Gastrocnemius medialis (tissue), 4 donors: ENCODE results near the gene C5AR1. TPM values are rescaled to one million over a fixed set of nuclear protein-coding genes. Genes with fewer than 3 reads are reported as not detected.

Experiments used
- ATAC-seq, 2 donors: fragments of 150-250 bp; one replicate each; pipeline ENCODE4 v1.9.1; 2016
- DNase-seq, 2 donors: peaks; one replicate each; pipeline ENCODE4 v3.0.0-alpha.2; 2019
- H3K27ac ChIP-seq, 4 donors: fragments of 200-600 bp; sonication (generic); 1 replicate in 1 of 4; 2 replicates in 3 of 4; pipeline ENCODE4 v1.5.1; 2016 to 2018; ENCODE audit warnings: mild to moderate bottlenecking in 2 of 4, moderate library complexity in 1 of 4
- H3K27me3 ChIP-seq, 3 donors: fragments of 200-600 bp; sonication (generic) in 2 of 3; 1 replicate in 1 of 3; 2 replicates in 2 of 3; pipeline versions ENCODE4 v1.5.1 to v1.6.0; 2016 to 2019; ENCODE audit warnings: mild to moderate bottlenecking in 1 of 3, moderate library complexity in 1 of 3
- H3K36me3 ChIP-seq, 2 donors: fragments of 200-600 bp; sonication (generic) in 1 of 2; one replicate each; pipeline ENCODE4 v1.5.1; 2017 to 2018
- H3K4me1 ChIP-seq, 2 donors: fragments of 200-600 bp; sonication (generic) in 1 of 2; one replicate each; pipeline ENCODE4 v1.5.1; 2016 to 2017; ENCODE audit warnings: mild to moderate bottlenecking in 2 of 2
- H3K4me3 ChIP-seq, 4 donors: fragments of 200-600 bp; sonication (generic) in 3 of 4; 1 replicate in 1 of 4; 2 replicates in 3 of 4; pipeline ENCODE4 v1.5.1; 2016 to 2019; ENCODE audit warnings: mild to moderate bottlenecking in 2 of 4
- H3K9me3 ChIP-seq, 3 donors: fragments of 200-600 bp; sonication (generic) in 2 of 3; 1 replicate in 1 of 3; 2 replicates in 2 of 3; pipeline ENCODE4 v1.5.1; 2016 to 2019
- POLR2A ChIP-seq, 2 donors: fragments of 450-650 bp; IDR thresholded peaks; one replicate each; pipeline ENCODE4 v1.6.1; 2017; ENCODE audit warnings: antibody characterized with exemption in 2 of 2, mild to moderate bottlenecking in 2 of 2, moderate library complexity in 2 of 2
- in situ Hi-C, 4 donors: fragments of 200-750 bp; cut with MboI; loops; one replicate each; pipeline versions ENCODE4 v1.15.0 to v1.8.0; 2017; ENCODE audit warnings: low sequenced_read_pairs in 4 of 4
- intact Hi-C: fragments of 100-400 bp; cut with DNase I; formaldehyde crosslinking; loops from one replicate; pipeline ENCODE4 v1.15.1; 2023; ENCODE audit warnings: low total_unique reads
- total RNA-seq, 4 donors: library from RNA; depleted of rRNA; stranded (reverse); fragments of >200 nt; gene quantifications; one replicate each; pipeline versions ENCODE4 v1.1.0 to v1.2.3, GENCODE V29; 2016
- TF ChIP-seq, protein P1 (sequence below), 5 experiments: fragments of 450-650 bp in 3 of 5; fragments of 200-600 bp in 2 of 5; sonication (generic) in 2 of 5; IDR thresholded peaks in 4 of 5; conservative IDR thresholded peaks in 1 of 5; 1 replicate in 4 of 5; 2 replicates in 1 of 5; pipeline ENCODE4 v1.5.1; 2016 to 2019; ENCODE audit warnings: antibody characterized with exemption in 5 of 5, mild to moderate bottlenecking in 3 of 5, moderate library complexity in 3 of 5

Gene C5AR1
- total RNA-seq, 4 donors from 2014 or later = 0.27 to 3.7 (median 2.1) TPM

GRCh38 chr19:47356900-47357299 is 47.2 kb downstream of the C5AR1 start:
- no peak for TF ChIP-seq POLR2A (IDR thresholded peaks at IDR 0.05)
- TF ChIP-seq, protein P1, sequence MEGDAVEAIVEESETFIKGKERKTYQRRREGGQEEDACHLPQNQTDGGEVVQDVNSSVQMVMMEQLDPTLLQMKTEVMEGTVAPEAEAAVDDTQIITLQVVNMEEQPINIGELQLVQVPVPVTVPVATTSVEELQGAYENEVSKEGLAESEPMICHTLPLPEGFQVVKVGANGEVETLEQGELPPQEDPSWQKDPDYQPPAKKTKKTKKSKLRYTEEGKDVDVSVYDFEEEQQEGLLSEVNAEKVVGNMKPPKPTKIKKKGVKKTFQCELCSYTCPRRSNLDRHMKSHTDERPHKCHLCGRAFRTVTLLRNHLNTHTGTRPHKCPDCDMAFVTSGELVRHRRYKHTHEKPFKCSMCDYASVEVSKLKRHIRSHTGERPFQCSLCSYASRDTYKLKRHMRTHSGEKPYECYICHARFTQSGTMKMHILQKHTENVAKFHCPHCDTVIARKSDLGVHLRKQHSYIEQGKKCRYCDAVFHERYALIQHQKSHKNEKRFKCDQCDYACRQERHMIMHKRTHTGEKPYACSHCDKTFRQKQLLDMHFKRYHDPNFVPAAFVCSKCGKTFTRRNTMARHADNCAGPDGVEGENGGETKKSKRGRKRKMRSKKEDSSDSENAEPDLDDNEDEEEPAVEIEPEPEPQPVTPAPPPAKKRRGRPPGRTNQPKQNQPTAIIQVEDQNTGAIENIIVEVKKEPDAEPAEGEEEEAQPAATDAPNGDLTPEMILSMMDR (IDR thresholded peaks at IDR 0.05 in 4 of 5, conservative IDR thresholded peaks at IDR 0.05 in 1 of 5) = no peak
- Histone ChIP-seq H3K4me3 (no peak overlapping the region), H3K27ac (no peak overlapping the region), H3K27me3 (no peaks in the 10 kb centered on the region), H3K9me3 (no peaks in the 10 kb centered on the region), H3K4me1 (peaks cover 0 to under 1% of the 10 kb centered on the region in 2 donors), H3K36me3 (peaks cover 0 to 94% of the 10 kb centered on the region in 2 donors)
- DNase-seq (no peak), ATAC-seq (no peak)
- intact Hi-C loops (no loop called here), in situ Hi-C loops (no loop called here)

DNA sequence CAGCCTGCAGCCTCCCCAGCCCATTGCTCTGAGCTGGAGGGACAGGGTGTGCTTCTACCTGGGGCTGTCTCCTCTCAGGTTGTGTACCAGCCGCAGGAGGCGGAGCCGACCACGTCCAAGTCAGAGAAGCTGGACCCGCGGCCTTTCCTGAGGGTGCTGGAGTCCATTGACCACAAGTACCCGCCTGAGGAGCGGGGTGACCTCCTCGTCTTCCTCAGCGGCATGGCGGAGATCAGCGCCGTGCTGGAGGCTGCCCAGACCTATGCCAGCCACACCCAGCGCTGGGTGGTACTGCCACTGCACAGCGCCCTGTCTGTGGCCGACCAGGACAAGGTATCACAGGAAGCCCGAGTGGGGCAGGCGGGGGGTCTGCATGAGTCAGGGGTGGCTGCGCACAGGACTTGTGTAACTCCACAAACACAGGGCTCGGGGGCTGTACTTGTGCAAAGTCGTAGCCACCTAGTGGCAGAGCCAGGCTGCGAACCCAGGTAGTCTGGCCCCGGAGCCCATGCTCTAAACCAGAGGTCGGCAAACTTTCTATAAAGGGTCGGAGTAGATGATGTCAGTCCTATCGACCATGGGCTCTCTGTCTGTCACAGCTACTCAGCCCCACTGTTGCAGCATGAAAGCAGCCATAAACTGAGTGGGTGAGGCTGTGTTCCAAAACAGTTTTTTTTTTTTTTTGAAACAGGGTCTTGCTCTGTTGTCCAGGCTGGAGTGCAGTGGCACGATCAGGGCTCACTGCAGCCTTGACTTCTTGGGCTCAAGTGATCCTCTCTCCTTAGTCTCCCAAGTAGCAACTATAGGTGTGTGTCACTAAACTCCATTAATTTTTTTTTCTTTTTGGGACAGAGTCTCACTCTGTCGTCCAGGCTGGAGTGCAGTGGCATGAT is 48.4 kb downstream of the C5AR1 start:
- Histone ChIP-seq H3K27ac (no peak overlapping the region), H3K36me3 (peaks cover 0 to 99% of the 10 kb centered on the region in 2 donors), H3K4me3 (no peak overlapping the region), H3K4me1 (no peaks in the 10 kb centered on the region), H3K27me3 (no peaks in the 10 kb centered on the region), H3K9me3 (no peaks in the 10 kb centered on the region)
- intact Hi-C loops = no loop called here
- DNase-seq (no peak), ATAC-seq (no peak)
- TF ChIP-seq, protein P1 (IDR thresholded peaks at IDR 0.05 in 4 of 5, conservative IDR thresholded peaks at IDR 0.05 in 1 of 5) = no peak
- TF ChIP-seq POLR2A (IDR thresholded peaks at IDR 0.05) = no peak
- in situ Hi-C loops = no loop called here

- ATAC-seq = no peak
- no peak for DNase-seq
- Histone ChIP-seq H3K4me1 (no peaks in the 10 kb centered on the region), H3K27me3 (no peaks in the 10 kb centered on the region), H3K4me3 (no peak overlapping the region), H3K36me3 (peaks cover 0 to 99% of the 10 kb centered on the region in 2 donors), H3K27ac (no peak overlapping the region), H3K9me3 (no peaks in the 10 kb centered on the region)
- in situ Hi-C loops (no loop called here), intact Hi-C loops (no loop called here)
- TF ChIP-seq POLR2A (IDR thresholded peaks at IDR 0.05) = no peak
- TF ChIP-seq, protein P1 (IDR thresholded peaks at IDR 0.05 in 4 of 5, conservative IDR thresholded peaks at IDR 0.05 in 1 of 5) = no peak
Observed at GRCh38 chr19:47358936-47359335, 49.3 kb downstream of the C5AR1 start.

DNA sequence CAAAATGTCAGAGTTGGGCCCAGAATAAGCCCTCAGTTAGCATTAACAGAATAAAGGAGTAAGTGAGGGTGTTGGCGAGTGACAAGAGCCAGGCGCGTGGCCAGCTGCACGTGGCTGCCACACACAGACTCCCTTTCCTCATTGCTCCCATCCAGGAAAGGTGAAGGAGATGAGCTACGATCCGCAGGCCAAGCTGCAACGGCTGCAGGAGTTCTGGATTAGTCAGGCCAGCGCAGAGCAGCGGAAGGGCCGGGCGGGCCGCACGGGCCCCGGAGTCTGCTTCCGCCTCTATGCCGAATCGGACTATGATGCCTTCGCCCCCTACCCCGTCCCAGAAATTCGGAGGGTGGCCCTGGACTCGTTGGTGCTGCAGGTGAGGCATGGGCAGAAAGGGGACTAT is 52.7 kb downstream of the C5AR1 start:
- Histone ChIP-seq H3K4me1 (no peaks in the 10 kb centered on the region), H3K27me3 (no peaks in the 10 kb centered on the region), H3K4me3 (no peak overlapping the region), H3K9me3 (no peaks in the 10 kb centered on the region), H3K36me3 (peaks cover 0 to 83% of the 10 kb centered on the region in 2 donors), H3K27ac (no peak overlapping the region)
- TF ChIP-seq, protein P1 (IDR thresholded peaks at IDR 0.05 in 4 of 5, conservative IDR thresholded peaks at IDR 0.05 in 1 of 5) = no peak
- no peak for TF ChIP-seq POLR2A (IDR thresholded peaks at IDR 0.05)
- intact Hi-C loops = no loop called here
- no peak for ATAC-seq
- in situ Hi-C loops = no loop called here
- DNase-seq = no peak
